Thoracic aorta (tissue), 2 donors: ENCODE measurements around the gene NLGN1. TPM values are rescaled to one million over a fixed set of nuclear protein-coding genes. Genes with fewer than 3 reads are reported as not detected.

ENCODE experiments used
- ATAC-seq: fragments of 150-250 bp; one replicate; pipeline ENCODE4 v1.8.0; 2017; ENCODE audit warnings: low read depth; ENCODE audit not compliant: insufficient number of reproducible peaks, low FRiP score
- DNase-seq: peaks from one replicate; pipeline ENCODE4 v3.0.0-alpha.2; 2020; ENCODE audit warnings: low spot score
- H3K27ac ChIP-seq, 2 donors: fragments of 200-600 bp; sonication (generic); 1 replicate in 1 of 2; 2 replicates in 1 of 2; pipeline ENCODE4 v1.5.1; 2016; ENCODE audit warnings: mild to moderate bottlenecking in 2 of 2, moderate library complexity in 2 of 2
- H3K27me3 ChIP-seq: fragments of 200-600 bp; sonication (generic); replicated peaks from 2 replicates; pipeline ENCODE4 v1.6.0; 2016; ENCODE audit warnings: mild to moderate bottlenecking; ENCODE audit not compliant: insufficient read depth
- H3K36me3 ChIP-seq: fragments of 200-600 bp; sonication (generic); one replicate; pipeline ENCODE4 v1.5.1; 2016
- H3K4me1 ChIP-seq, 2 donors: fragments of 200-600 bp; sonication (generic); 1 replicate in 1 of 2; 2 replicates in 1 of 2; pipeline versions ENCODE4 v1.5.1 to v1.6.0; 2016; ENCODE audit warnings: low read depth in 2 of 2, mild to moderate bottlenecking in 1 of 2; ENCODE audit not compliant: control insufficient read depth in 1 of 2
- H3K4me3 ChIP-seq: fragments of 200-600 bp; sonication (generic); 2 replicates; pipeline ENCODE4 v1.5.1; 2016; ENCODE audit warnings: mild to moderate bottlenecking
- H3K9me3 ChIP-seq: fragments of 200-600 bp; sonication (generic); 2 replicates; pipeline ENCODE4 v1.5.1; 2016
- CTCF ChIP-seq: fragments of 200-600 bp; sonication (generic); IDR thresholded peaks from one replicate; pipeline ENCODE4 v1.5.1; 2019; ENCODE audit warnings: antibody characterized with exemption
- total RNA-seq, 2 donors: library from RNA; depleted of rRNA; stranded (reverse); fragments of >200 nt; gene quantifications; one replicate each; pipeline versions ENCODE4 v1.1.0 to v1.2.3, GENCODE V29; 2016

The NLGN1 gene
- total RNA-seq, 2 donors from 2014 or later = 17.8 to 18.3 TPM

GRCh38 chr3:173770011-173770410 lies 372.5 kb downstream of the NLGN1 start:
- Histone ChIP-seq H3K4me1 (peaks cover 0 to 6% of the 10 kb centered on the region in 2 donors), H3K36me3 (no peaks in the 10 kb centered on the region), H3K4me3 (no peak overlapping the region), H3K9me3 (no peaks in the 10 kb centered on the region), H3K27me3 (no peaks in the 10 kb centered on the region), H3K27ac (no peak overlapping the region)
- TF ChIP-seq CTCF = no peak
- no peak for DNase-seq
- ATAC-seq = no peak

GRCh38 chr3:173770796-173771573 lies 373.4 kb downstream of the NLGN1 start:
- no peak for ATAC-seq

GRCh38 chr3:173773800-173774199 lies 376.3 kb downstream of the NLGN1 start:
- Histone ChIP-seq H3K27ac (no peak overlapping the region), H3K36me3 (no peaks in the 10 kb centered on the region), H3K4me3 (no peak overlapping the region), H3K9me3 (no peaks in the 10 kb centered on the region), H3K27me3 (no peaks in the 10 kb centered on the region), H3K4me1 (peaks cover 0 to 6% of the 10 kb centered on the region in 2 donors)
- ATAC-seq = no peak
- DNase-seq = no peak
- no peak for TF ChIP-seq CTCF

More at GRCh38 chr3:173770796-173771573, 373.4 kb downstream of the NLGN1 start:
- Histone ChIP-seq H3K9me3 (no peaks in the 10 kb centered on the region), H3K4me3 (no peak overlapping the region), H3K36me3 (no peaks in the 10 kb centered on the region), H3K4me1 (peaks cover 0 to 6% of the 10 kb centered on the region in 2 donors), H3K27me3 (no peaks in the 10 kb centered on the region), H3K27ac (no peak overlapping the region)
- no peak for TF ChIP-seq CTCF
- no peak for DNase-seq

- no peak for TF ChIP-seq CTCF
- DNase-seq (no peak), ATAC-seq (no peak)
- Histone ChIP-seq H3K27ac (no peak overlapping the region), H3K9me3 (no peaks in the 10 kb centered on the region), H3K27me3 (no peaks in the 10 kb centered on the region), H3K36me3 (no peaks in the 10 kb centered on the region), H3K4me3 (no peak overlapping the region), H3K4me1 (peaks cover 0 to 6% of the 10 kb centered on the region in 2 donors)
These were observed 376.8 kb downstream of the NLGN1 start for GRCh38 chr3:173774294-173774693.

GRCh38 chr3:173778251-173778650 lies 380.7 kb downstream of the NLGN1 start:
- H3K27me3 ChIP-seq = no peaks in the 10 kb centered on the region
- no peaks in the 10 kb centered on the region for H3K36me3 ChIP-seq
- ATAC-seq (no peak), DNase-seq (no peak)
- H3K27ac ChIP-seq = no peak overlapping the region
- no peak overlapping the region for H3K4me3 ChIP-seq
- H3K9me3 ChIP-seq = no peaks in the 10 kb centered on the region
- TF ChIP-seq CTCF = no peak
- H3K4me1 ChIP-seq = no peaks in the 10 kb centered on the region
